Activated CD4-positive, alpha-beta T cell treated with anti-CD3 and anti-CD28 coated beads for 1 hour (primary cell): Measurements from ENCODE around the gene XCL1.

Experiments used
- DNase-seq: peaks from one replicate; pipeline ENCODE4 v3.0.0-alpha.2; 2020

Gene XCL1

DNA sequence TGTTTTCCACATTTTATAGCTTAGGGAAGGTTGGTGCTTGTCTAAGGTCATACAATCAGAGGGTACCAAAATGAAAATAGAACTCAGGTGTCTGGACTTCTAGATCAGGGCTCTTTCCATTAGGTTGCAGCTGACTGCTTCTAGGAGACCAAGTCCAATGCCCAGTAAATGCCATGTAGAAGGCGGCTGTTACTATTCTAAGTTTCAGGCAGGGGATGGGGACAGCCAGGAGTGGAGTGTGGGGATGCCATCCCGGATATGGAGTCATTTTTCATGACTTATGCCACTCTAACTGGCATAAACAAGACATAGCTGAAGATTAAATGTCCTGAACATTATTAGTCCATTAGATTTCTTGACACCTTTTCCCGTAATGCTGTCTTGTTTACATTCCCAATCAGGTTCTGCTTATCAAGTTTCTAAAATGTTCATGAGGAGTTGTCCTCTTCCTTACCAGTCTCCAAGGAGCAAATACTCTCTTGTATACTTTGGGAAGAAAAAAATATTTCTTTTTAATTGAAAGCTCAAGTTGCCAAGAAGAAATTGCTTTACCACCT, 31.5 kb downstream of the XCL1 start:
- no peak for DNase-seq

DNA sequence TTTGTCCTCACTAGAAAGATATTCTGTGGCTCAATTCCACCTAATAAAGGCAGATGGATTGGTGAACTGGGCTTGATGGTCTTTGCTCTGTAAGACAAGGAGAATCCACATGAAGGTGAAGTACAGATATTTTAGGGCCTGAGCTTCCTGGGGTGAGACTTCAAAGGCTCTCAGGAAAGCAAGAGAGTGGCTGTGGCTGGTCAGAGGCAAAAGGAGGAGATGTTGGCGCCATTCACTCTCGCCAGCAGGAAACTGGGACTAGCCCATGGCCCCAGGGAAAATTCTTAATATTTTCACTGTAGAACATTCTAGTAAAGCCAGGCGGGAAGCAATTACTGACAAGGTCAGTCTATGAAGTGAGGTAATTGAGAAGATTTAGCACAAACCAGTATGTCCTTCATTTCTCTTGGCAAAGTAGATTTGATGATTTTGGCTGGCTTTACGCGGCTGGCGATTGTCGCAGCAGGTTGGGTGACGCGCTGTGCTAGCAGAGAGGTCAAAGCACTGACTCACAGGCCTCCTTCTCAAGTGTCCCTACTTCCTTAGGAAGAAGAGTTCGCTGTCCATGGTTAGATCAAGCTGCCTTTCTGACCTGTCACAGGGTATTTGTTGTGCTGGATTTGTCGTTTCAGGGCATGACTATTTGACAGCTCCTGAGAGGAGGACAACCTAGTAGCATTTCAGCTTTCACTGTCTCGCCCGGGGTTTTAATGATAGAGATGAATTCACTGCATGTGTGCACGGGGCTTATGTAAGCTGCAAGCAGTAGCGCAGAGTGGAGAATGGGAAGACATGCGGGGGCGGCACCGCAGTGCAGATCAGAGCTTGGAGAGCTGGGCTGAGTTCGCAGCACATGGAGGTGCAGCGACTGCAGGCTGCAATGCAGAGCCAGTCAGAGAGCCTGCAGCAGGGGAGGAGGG, 32.7 kb downstream of the XCL1 start:
- DNase-seq = no peak

DNA sequence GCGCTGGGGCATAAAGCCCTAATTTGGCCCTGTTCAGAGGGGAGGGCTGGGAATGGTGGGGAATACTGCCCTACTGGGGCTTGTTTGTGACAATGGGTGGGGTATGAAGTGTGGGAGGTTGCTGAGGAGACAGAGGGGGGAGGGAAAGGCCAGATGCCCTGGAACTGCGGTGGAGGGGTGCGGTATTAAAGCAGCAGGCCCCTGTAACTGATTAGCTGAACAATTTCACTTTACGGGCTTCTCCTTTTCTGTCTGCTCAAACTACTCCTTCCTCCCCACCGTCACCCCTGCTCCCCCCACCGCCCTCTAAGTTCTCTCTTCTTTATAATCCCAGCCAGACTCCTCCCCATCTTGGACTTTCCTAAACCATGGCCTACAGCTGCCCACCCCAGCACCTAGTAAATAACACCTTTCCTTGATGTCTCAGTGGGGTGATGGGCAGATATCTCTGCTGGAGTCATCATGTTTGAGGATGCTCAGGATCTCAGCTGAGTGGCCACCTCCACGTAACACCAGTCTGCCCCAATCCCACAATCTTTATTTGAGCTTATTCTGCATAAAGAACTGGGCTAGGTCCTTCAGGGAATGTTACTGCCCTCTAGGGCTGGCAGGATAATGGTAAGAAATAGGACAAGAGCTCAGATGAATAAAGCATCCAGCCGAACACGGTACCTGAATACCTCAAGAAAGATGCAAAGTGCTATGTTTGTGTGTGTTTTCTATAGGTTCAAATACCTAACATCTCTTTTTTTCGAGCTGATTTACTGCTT, 33.5 kb downstream of the XCL1 start:
- no peak for DNase-seq

DNA sequence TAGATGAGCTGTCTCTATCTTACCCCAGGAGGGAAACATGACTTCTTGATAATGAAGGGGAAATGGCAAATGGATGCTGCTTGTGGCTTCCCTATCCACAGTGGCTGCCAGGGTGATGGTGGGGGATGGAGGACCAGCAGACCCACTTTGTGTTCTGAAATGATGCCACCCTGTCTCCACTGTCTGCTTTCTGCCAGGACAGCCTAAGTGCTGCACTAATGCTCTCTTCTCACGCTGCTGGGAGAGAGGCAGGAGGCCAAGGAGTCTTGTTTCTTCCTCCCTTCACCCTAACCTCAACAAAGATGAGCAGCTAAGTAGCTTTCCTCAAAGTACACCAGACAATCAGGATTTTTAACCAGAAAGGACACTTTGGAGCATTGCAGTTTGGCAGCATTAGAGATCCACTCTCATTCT, 36.6 kb downstream of the XCL1 start:
- DNase-seq = no peak

DNA sequence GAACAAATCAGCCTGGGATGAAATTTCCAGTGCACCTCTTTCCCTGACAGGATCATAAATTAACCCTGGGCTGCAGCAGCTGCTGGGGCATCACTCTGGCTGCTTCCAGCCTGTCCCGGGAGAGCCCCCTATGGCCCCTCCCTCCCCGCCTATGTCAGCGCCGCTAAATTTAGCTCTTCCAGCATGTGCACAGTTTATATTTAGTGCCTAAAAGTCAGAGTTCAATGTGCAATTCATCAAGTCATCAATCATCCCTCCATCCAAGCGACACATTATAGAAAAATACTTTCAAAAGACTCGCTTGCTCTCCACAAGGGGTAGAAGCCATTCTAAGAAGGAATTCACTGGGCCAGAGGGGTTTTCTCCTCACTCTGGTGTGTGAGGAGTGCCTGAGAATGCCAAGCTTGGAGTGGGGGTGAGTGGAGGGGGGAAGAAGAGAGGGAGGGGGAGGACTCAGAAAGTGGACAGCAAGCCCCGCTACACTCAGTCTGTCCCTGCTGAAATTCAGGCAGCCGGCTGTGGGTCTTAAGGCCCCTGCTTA, 37.4 kb downstream of the XCL1 start:
- no peak for DNase-seq

DNA sequence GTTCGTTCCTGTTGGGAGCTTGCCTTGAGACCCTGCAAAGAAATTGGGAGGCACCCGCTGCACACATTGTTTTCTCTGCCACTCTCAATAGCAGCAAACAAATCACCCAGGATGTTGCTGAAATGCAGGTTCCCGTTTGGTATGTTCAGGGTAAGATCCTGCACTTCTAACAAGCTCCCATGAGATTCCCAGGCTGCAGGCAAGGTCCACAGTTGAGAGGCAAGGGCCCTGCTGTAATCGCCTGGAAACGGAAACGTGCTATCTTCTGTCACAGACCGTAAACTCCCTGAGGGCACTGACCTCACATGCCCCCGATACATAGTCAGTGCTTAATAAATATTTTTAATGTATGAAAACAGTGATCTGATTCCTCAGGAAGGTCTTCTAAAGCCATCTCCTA, 37.8 kb downstream of the XCL1 start:
- no peak for DNase-seq

DNA sequence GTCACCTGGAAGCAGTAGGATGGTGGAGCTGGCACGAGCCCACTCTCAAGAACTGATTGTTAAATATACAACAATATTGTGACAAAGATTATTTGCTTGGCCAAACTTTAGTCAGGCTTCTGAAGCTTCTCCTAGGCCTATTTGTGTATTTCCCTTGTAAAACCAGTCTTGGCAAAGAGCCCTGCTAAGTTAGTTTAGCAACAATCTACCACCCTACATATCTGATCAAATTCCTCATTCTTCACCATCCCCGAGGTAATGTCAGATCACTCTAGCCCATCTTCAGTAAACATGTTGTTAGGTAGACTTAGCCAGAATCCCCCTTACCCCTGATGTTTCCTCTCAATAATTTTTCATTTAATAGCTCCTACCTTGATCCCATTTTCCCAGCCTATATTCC, 39.6 kb downstream of the XCL1 start:
- no peak for DNase-seq

DNA sequence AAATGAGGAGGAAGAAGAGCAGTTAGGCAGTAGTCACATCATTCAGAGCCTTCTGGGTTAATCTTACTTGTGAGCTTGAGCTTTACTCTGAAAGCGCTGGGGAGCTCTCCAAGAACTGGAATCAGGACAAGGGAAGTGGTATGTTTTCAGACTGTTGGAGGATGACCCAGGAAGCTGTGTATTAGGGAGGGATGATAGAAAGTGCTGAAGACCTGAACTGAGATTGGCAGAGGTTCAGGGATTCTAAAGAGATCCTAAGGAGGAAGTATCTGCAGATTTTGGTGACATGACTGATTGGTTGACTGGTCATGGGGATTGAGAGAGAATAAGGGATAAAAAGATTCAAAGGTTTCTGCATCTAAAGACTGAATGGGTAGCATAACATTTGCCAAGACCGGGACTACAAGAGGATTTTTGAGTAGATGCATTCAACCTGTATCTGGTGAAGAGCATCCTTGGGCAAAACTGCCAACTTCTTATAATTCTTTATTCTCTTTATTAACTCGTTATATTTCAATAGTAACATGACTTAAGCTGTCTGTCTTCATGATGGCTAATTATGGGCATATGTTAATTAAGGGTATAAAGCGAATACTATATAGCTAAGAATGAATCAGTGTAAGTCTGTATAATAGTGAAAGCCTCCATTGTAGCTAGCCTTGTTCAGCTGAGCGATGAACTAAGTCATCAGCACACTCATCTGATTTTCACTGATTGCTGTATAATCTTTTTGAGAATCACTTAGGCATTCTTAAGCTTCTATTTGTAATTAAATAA, 41.8 kb downstream of the XCL1 start:
- no peak for DNase-seq

DNA sequence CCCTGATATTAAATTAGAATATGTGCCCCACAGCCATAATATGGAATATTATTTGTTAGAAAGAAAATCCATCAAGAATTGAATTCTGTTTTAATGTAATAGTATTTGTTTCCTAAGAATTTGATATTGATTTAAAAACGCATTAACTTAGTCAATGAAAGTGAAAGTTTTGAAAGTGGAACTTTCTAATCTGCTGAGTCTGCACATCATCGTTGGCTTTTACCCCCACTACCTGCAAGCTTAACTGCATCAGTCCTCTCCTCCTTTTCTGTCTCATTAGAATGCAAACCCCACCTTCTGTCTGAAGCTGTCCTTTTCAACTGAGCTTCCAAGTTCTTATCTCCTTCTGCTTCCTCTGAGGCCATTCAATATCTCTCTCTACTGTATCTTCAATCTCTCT, 42.5 kb downstream of the XCL1 start:
- no peak for DNase-seq

DNA sequence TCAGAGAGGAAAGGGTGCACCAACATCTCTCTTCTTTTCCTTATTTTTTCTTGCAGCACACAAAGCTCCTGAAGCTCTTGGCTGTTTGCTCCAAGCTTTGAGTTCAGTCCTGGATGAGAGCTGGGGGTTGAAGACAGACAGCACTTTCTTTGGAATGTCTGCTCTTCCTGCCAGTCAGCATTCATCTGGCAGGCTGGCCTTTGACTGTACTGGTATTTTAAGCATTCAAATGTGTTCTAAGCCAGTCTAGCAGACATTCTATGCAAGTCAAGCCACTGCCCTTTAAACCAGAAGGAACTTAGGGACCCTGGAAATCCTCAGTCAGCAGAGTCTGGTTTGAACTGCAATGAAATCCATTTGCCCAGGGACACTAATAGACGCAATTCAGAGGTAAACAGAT, 45.0 kb downstream of the XCL1 start:
- no peak for DNase-seq

DNA sequence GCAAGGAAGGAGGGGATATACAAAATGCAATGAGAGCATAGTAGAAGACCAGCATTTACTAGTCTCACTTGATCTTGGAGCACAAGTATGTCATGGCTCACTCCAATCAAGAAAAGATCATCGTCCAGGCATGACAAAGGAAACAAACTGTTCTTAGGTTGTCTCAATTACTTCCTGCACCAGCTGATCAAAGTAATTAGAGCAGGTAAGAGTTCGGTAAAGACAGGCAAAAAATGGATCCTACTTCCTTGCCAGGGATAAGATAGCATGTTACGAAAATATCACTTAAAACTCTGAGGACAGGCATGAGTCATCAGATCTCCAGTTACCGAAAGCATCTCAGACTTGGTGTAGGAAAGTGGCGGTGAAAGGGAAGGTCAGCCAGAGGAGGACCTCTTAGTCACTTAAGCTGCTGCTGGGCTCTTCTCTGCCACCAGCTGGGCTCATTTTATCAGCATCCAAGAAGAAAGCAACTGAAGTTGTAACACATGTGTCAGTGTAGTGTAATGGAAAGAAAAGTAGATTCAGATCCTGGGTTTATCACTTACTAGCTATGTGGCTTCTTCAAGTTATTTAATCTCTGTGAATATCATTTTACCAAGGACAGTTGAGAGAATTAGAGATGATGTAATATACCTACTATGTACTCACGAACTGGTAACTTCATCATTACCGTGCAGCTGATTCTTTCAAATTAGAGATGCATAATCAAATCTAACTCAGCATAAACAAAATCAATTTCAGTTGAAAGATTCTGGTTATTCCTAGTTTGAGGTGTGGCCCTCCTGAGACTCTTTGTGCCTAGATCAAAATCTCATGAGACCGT, 46.8 kb downstream of the XCL1 start:
- no peak for DNase-seq

DNA sequence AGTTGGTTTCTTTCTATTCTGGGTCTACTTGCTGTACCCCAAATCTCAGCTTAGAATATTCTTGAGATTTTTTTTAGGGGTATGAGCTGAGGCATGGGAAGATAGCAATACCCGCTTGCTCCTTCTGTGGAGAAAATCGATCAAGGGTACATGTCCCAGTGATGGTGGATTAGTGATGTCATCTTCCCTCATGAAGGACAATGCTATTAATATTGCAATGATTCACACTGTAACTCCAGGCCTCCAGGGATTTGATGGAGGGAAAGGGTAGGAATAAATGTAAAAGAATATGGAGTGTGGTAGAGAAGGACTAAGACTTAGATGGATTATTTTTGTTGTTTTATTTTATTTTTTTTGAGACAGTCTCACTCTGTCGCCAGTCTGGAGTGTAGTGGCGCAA, 47.4 kb downstream of the XCL1 start:
- no peak for DNase-seq

DNA sequence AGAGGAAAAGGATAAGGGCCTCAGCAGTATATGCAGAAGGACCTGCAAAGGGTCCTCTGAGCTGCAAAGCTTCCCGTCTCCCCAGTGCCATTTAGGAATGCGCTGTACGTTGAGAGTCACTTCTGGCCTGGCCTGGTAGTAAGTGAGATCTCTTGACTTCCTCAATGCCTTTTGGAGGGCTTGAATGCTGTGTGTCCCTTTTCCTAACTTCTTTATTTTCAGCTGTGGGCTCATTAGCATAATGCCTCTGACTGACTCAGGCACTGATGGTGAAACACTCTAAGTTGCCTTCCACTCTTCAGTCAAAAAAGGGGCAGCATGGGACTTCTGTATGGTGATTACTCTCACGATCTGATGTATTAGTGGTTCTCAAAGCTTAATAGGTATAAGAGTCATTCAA, 49.9 kb downstream of the XCL1 start:
- no peak for DNase-seq

DNA sequence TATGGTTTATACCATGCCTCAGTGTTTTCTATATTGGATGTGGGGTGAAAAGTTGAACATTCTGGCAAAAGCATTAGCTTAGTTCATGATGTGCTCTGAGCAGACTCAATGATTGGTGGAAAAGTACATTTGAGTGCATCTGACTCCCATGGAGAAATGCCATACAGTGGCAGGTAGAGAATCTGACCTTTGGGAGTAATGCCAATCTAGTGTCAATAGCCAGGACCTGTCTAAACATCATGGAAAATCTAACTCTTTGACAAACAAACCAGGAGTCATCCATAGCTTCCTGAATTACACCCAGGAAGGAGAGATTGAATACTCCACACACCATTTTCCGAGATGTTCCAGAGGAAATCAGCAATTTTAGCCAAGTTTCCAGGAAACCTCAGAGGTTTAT, 51.0 kb downstream of the XCL1 start:
- DNase-seq = no peak

DNA sequence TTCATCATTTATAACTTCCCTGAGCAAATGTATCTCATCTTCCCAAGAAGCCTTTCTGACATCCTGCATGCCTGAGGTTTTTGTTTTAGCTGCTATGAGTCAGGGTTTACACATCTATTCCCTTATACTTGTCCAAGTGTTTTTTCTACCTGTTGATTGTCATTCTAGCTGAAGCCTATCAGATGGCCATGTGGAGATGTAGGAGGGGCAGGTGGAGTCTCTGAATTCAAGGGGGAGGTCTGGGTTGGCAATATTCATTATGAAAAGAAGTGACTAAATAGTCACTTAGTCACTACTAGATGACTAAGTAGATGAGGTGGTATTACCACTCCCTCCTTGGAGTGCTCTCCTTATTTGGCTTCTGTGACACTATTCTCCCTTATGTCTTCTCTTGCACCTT, 52.4 kb downstream of the XCL1 start:
- no peak for DNase-seq

DNA sequence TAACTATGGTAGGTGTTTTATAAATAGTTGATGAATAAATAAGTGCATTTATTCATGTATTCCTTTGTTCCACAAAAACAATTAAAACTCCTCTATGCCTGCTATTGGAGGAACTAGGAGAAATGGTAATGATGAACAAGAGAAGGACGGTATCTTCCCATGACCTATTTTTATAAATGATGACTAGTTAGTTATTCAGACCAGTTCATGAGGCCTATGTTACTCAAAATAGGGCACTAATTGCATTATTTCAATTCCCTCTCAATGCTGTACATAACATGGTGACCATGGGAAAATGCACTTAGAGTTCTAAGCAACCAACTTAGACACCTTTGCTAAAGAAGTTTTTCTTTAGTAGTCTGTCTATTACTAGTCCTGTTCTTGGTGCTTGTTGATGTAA, 53.1 kb downstream of the XCL1 start:
- no peak for DNase-seq
